GM20000 (cell line): ENCODE measurements around the gene MRPS24.
"Not testable (repeated sequence)": the region's sequence is repeated elsewhere in the genome, so short reads cannot be mapped to it uniquely, and the experiment has no call there.

Experiments
- DNase-seq: peaks from one replicate; pipeline ENCODE4 v3.0.0; 2012; ENCODE audit warnings: low spot score
- CTCF ChIP-seq: IDR thresholded peaks from 2 replicates; pipeline ENCODE4 v1.5.1; 2012; ENCODE audit warnings: mild to moderate bottlenecking, control low read depth; ENCODE audit errors: extremely low read depth, missing control alignments

The MRPS24 gene

GRCh38 chr7:43834463-43835251, 34.7 kb downstream of the MRPS24 start:
- TF ChIP-seq CTCF = no peak
- peak; percentile 20 for DNase-seq

- not testable (repeated sequence) for DNase-seq
Measured at GRCh38 chr7:43830917-43831316, 38.4 kb downstream of the MRPS24 start.

GRCh38 chr7:43825391-43825808, 43.9 kb downstream of the MRPS24 start:
- DNase-seq = no peak
- TF ChIP-seq CTCF = no peak

- no peak for DNase-seq
- no peak for TF ChIP-seq CTCF
Measured at GRCh38 chr7:43824963-43825362, 44.4 kb downstream of the MRPS24 start.

- not testable (repeated sequence) for DNase-seq
Measured at GRCh38 chr7:43824513-43824912, 44.8 kb downstream of the MRPS24 start.

- no peak for TF ChIP-seq CTCF
Measured at GRCh38 chr7:43823941-43824340, 45.4 kb downstream of the MRPS24 start.

GRCh38 chr7:43823425-43823824, 45.9 kb downstream of the MRPS24 start:
- DNase-seq = not testable (repeated sequence)

More at GRCh38 chr7:43823941-43824340, 45.4 kb downstream of the MRPS24 start:
- DNase-seq = no peak
